22Rv1 (cell line): ENCODE measurements around the gene CSF3R.

ENCODE experiments used
- CTCF ChIP-seq: fragments of 450-650 bp; IDR thresholded peaks from 2 replicates; pipeline ENCODE4 v1.5.1; 2017; ENCODE audit warnings: mild to moderate bottlenecking
- ZFX ChIP-seq: fragments of 450-650 bp; IDR thresholded peaks from 2 replicates; pipeline ENCODE4 v1.6.1; 2017; ENCODE audit warnings: antibody characterized with exemption, borderline replicate concordance

- TF ChIP-seq CTCF, result no peak
- no peak for TF ChIP-seq ZFX
These were observed 666 bp downstream of the CSF3R start for GRCh38 chr1:36481771-36482723.
